HEK293 (cell line): Measurements from ENCODE around the gene INPP5B.
A peak's percentile ranks its signal among the peaks of the same experiment; 100 is the strongest.

ENCODE experiments used
- CTCF ChIA-PET: fragments of 350-600 bp; formaldehyde crosslinking; extraction: SDS; loops from one replicate; lab custom pipeline; 2021; ENCODE audit warnings: antibody characterized with exemption; lab: Yijun Ruan, JAX
- POLR2A ChIA-PET: fragments of 300-600 bp; formaldehyde crosslinking; extraction: SDS; loops from one replicate; lab custom pipeline; 2020; ENCODE audit warnings: antibody characterized with exemption, inconsistent platforms; lab: Yijun Ruan, JAX
- H3K27ac ChIP-seq: fragments of 200-500 bp; sonication (Bioruptor generic); 2 replicates; pipeline ENCODE4 v1.5.1; 2014; ENCODE audit warnings: low read depth, low read length, control low read depth, inconsistent platforms; ENCODE audit errors: extremely low read depth
- H3K36me3 ChIP-seq, 2 experiments: fragments of 200-500 bp in 1 of 2; sonication (Bioruptor generic) in 1 of 2; 1 replicate in 1 of 2; 2 replicates in 1 of 2; pipeline ENCODE4 v1.5.1; 2014 to 2017; ENCODE audit warnings: inconsistent platforms in 2 of 2, low read length in 2 of 2; ENCODE audit not compliant: control insufficient read depth in 2 of 2, insufficient read depth in 1 of 2
- H3K4me1 ChIP-seq: fragments of 200-500 bp; sonication (Bioruptor generic); 2 replicates; pipeline ENCODE4 v1.5.1; 2014; ENCODE audit warnings: mild to moderate bottlenecking, low read length, inconsistent platforms; ENCODE audit not compliant: control insufficient read depth, insufficient read depth
- H3K4me3 ChIP-seq: 2 replicates; pipeline ENCODE4 v1.5.1; 2011; ENCODE audit warnings: low read depth, mild to moderate bottlenecking, control low read depth, low read length, moderate library complexity
- H3K9me3 ChIP-seq: fragments of 200-500 bp; sonication (Bioruptor generic); 2 replicates; pipeline ENCODE4 v1.5.1; 2014; ENCODE audit warnings: low read depth, low read length, inconsistent platforms; ENCODE audit not compliant: control insufficient read depth, insufficient read depth
- GLI2 ChIP-seq: fragments of 450-650 bp; formaldehyde crosslinking; IDR thresholded peaks from 2 replicates; pipeline ENCODE4; 2017; ENCODE audit warnings: missing biosample characterization, missing genetic modification characterization, low read depth, borderline replicate concordance
- HOXD13 ChIP-seq: sonication (generic); formaldehyde crosslinking; IDR thresholded peaks from 2 replicates; pipeline ENCODE4 v1.8.0; 2022; ENCODE audit warnings: missing genetic modification reagents, borderline replicate concordance
- TRIM28 ChIP-seq: IDR thresholded peaks from 2 replicates; pipeline ENCODE4 v1.6.1; 2011; ENCODE audit warnings: low read length, control low read depth, borderline replicate concordance
- ZBTB21 ChIP-seq: fragments of 450-650 bp; formaldehyde crosslinking; IDR thresholded peaks from 2 replicates; pipeline ENCODE4 v1.5.1; 2017; ENCODE audit warnings: missing biosample characterization, missing genetic modification characterization
- ZEB2 ChIP-seq: fragments of 450-650 bp; formaldehyde crosslinking; IDR thresholded peaks from 2 replicates; pipeline ENCODE4 v1.5.1; 2016; ENCODE audit warnings: missing biosample characterization, missing genetic modification characterization
- ZIC2 ChIP-seq: fragments of 450-650 bp; formaldehyde crosslinking; IDR thresholded peaks from 2 replicates; pipeline ENCODE4 v1.5.1; 2016; ENCODE audit warnings: missing biosample characterization, missing genetic modification characterization
- ZNF114 ChIP-seq: fragments of 450-650 bp; formaldehyde crosslinking; IDR thresholded peaks from 2 replicates; pipeline ENCODE4 v1.5.0; 2017; ENCODE audit warnings: missing biosample characterization, missing genetic modification characterization
- ZNF24 ChIP-seq: fragments of 450-650 bp; formaldehyde crosslinking; IDR thresholded peaks from 2 replicates; pipeline ENCODE4 v1.5.1; 2016; ENCODE audit warnings: missing biosample characterization, missing genetic modification characterization
- ZNF335 ChIP-seq: fragments of 450-650 bp; formaldehyde crosslinking; conservative IDR thresholded peaks from 2 replicates; pipeline ENCODE4 v1.5.1; 2016; ENCODE audit warnings: missing biosample characterization, missing genetic modification characterization
- ZNF341 ChIP-seq: fragments of 450-650 bp; formaldehyde crosslinking; IDR thresholded peaks from 2 replicates; pipeline ENCODE4; 2016; ENCODE audit warnings: low read depth, missing biosample characterization, missing genetic modification characterization
- ZNF426 ChIP-seq: fragments of 450-650 bp; formaldehyde crosslinking; IDR thresholded peaks from 2 replicates; pipeline ENCODE4 v1.5.1; 2017; ENCODE audit warnings: missing biosample characterization, missing genetic modification characterization, mild to moderate bottlenecking, inconsistent platforms, moderate library complexity
- ZNF529 ChIP-seq: fragments of 450-650 bp; formaldehyde crosslinking; IDR thresholded peaks from 2 replicates; pipeline ENCODE4 v1.5.1; 2017; ENCODE audit warnings: missing genetic modification characterization, missing biosample characterization; ENCODE audit not compliant: insufficient replicate concordance
- ZNF600 ChIP-seq: fragments of 450-650 bp; formaldehyde crosslinking; IDR thresholded peaks from 2 replicates; pipeline ENCODE4 v1.5.1; 2016; ENCODE audit warnings: missing biosample characterization, missing genetic modification characterization
- ZNF623 ChIP-seq: fragments of 450-650 bp; formaldehyde crosslinking; IDR thresholded peaks from 2 replicates; pipeline ENCODE4 v1.5.1; 2016; ENCODE audit warnings: missing biosample characterization, missing genetic modification characterization
- ZNF792 ChIP-seq: fragments of 450-650 bp; formaldehyde crosslinking; IDR thresholded peaks from 2 replicates; pipeline ENCODE4 v1.5.1; 2016; ENCODE audit warnings: missing biosample characterization, missing genetic modification characterization
- TF ChIP-seq, protein P1 (sequence below): fragments of 450-650 bp; formaldehyde crosslinking; IDR thresholded peaks from 2 replicates; pipeline ENCODE4 v1.5.1; 2016; ENCODE audit warnings: missing biosample characterization, missing genetic modification characterization
- TF ChIP-seq, protein P2 (sequence below): fragments of 450-650 bp; formaldehyde crosslinking; IDR thresholded peaks from 2 replicates; pipeline ENCODE4 v1.5.1; 2016; ENCODE audit warnings: missing biosample characterization, missing genetic modification characterization
- TF ChIP-seq, protein P3 (sequence below): fragments of 450-650 bp; formaldehyde crosslinking; conservative IDR thresholded peaks from 2 replicates; pipeline ENCODE4 v1.5.1; 2016; ENCODE audit warnings: low read depth, missing biosample characterization, missing genetic modification characterization

Gene INPP5B

DNA sequence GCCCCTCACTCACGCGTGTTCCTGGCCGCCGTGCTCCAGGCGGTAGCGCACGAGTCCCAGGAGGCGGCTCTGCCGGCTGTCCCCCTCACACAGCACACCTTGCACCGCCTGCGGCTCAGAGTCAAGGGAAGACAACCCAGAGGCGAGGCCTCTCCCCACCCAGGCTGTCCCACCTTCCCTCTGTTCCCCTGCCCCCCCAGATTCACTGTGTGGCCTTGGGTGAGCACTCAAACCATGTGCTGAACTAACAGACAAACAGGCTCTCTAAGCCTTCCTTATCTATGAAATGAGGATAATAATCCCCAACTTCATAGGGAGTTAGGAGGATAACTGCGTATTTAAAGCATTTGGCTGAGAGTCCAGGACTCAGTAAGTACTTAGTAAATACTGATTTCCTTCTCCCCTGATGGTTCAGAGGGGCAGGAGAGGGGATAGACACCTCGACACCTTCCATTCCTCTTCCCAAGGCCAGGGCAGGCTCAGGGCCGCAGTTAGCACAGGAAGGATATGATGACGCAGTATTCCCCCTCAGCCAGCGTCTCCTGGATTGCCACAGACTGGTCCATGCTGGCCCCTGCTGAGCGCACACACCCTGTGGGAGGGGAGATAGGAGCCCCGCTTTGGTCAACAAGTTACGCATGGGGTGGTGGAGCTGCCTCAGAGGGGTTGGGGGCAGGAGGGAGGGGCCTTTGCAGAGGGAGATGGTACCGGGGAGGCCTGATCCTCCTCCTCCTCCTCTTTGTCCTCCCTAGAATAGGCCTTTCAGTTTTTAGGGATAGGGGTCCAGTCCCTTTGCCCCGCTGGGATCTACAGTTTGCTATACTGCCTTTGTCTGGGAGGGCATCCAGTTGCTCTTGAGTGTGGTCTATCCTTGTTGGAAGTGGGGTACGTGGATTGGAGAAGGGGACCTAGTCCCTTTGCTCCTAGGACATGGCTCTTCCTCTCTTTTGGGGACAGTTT lies 830 bp downstream of the INPP5B start (continued):
- TF ChIP-seq, protein P1, sequence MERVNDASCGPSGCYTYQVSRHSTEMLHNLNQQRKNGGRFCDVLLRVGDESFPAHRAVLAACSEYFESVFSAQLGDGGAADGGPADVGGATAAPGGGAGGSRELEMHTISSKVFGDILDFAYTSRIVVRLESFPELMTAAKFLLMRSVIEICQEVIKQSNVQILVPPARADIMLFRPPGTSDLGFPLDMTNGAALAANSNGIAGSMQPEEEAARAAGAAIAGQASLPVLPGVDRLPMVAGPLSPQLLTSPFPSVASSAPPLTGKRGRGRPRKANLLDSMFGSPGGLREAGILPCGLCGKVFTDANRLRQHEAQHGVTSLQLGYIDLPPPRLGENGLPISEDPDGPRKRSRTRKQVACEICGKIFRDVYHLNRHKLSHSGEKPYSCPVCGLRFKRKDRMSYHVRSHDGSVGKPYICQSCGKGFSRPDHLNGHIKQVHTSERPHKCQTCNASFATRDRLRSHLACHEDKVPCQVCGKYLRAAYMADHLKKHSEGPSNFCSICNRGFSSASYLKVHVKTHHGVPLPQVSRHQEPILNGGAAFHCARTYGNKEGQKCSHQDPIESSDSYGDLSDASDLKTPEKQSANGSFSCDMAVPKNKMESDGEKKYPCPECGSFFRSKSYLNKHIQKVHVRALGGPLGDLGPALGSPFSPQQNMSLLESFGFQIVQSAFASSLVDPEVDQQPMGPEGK, result peak; percentile 4; the same call in 1 of the 2 replicates
- TF ChIP-seq ZBTB21 (tag by site-specific recombination), result 0 out of 2 replicates have a peak, but pooled peaks have one; percentile 66
- TF ChIP-seq ZNF341, result peak; percentile 59
- TF ChIP-seq, protein P2, sequence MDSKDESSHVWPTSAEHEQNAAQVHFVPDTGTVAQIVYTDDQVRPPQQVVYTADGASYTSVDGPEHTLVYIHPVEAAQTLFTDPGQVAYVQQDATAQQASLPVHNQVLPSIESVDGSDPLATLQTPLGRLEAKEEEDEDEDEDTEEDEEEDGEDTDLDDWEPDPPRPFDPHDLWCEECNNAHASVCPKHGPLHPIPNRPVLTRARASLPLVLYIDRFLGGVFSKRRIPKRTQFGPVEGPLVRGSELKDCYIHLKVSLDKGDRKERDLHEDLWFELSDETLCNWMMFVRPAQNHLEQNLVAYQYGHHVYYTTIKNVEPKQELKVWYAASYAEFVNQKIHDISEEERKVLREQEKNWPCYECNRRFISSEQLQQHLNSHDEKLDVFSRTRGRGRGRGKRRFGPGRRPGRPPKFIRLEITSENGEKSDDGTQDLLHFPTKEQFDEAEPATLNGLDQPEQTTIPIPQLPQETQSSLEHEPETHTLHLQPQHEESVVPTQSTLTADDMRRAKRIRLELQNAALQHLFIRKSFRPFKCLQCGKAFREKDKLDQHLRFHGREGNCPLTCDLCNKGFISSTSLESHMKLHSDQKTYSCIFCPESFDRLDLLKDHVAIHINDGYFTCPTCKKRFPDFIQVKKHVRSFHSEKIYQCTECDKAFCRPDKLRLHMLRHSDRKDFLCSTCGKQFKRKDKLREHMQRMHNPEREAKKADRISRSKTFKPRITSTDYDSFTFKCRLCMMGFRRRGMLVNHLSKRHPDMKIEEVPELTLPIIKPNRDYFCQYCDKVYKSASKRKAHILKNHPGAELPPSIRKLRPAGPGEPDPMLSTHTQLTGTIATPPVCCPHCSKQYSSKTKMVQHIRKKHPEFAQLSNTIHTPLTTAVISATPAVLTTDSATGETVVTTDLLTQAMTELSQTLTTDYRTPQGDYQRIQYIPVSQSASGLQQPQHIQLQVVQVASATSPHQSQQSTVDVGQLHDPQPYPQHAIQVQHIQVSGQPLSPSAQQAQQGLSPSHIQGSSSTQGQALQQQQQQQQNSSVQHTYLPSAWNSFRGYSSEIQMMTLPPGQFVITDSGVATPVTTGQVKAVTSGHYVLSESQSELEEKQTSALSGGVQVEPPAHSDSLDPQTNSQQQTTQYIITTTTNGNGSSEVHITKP (tag by site-specific recombination), result no peak
- peak; percentile 81 for TF ChIP-seq ZIC2 (tag by site-specific recombination)
- peak; percentile 77 for TF ChIP-seq ZNF600 (tag by site-specific recombination)
- no peak for TF ChIP-seq ZNF623
- TF ChIP-seq ZNF24 (tag by site-specific recombination), result no peak
- TF ChIP-seq ZEB2 (tag by site-specific recombination), result peak; percentile 18; the same call in 1 of the 2 replicates
- TF ChIP-seq TRIM28, result no peak
- TF ChIP-seq ZNF114 (tag by site-specific recombination), result no peak
- TF ChIP-seq, all 188 proteins: peak for 19

DNA sequence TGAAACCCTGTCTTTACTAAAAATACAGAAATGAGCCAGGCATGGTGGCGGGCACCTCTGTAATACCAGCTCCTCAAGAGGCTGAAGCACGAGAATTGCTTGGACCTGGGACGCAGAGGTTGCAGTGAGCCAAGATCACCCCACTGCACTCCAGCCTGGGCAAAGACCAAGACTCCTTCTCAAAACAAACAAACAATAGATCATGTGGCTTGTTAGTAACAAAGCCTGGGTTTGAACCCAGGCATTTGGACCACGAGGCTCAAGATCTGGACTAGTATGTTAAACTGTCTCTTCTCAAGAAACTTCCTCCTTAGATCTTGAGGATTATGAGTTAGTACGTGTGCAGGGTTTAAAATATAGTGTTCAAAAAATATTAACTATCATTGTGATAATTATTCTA lies 1.6 kb downstream of the INPP5B start:
- H3K4me1 ChIP-seq, result no peaks in the 10 kb centered on the region
- peaks cover 0 to 19% of the 10 kb centered on the region in 2 experiments; a peak in 1 of 3 replicates for H3K36me3 ChIP-seq
- no peak overlapping the region for H3K27ac ChIP-seq
- no peak overlapping the region for H3K4me3 ChIP-seq
- ChIA-PET CTCF (interaction anchor here (0.5 to 1.4 kb wide), 2 partner anchors 85 to 1632 kb away, joined by 3 to 5 read pairs; no protein-coding TSS in a partner anchor), POLR2A (interaction anchor here (1.7 kb wide), 1 partner anchor 14 kb away, joined by 5 read pairs; no protein-coding TSS in a partner anchor)
- H3K9me3 ChIP-seq, result no peaks in the 10 kb centered on the region
- TF ChIP-seq ZNF792 (tag by site-specific recombination) (no peak), GLI2 (tag by site-specific recombination) (no peak), ZNF529 (tag by site-specific recombination) (no peak), ZNF426 (tag by site-specific recombination) (no peak), HOXD13 (CRISPR knock-in tag) (no peak)

DNA sequence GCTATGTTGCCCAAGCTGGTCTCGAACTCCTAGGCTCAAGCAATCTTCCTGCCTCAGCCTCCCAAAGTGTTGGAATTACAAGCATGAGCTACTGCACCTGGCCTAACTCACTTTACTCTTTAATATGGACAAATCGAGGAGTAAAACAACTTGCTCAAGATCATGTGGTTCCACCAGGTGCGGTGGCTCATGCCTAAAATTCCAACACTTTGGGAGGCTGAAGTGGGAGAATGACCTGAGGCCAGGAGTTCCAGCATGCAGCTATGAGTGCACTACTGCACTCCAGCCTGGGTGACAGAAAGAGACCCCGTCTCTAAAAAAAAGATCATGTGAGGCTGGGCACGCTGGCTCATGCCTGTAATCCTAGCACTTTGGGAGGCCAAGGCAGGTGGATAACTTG lies 2.0 kb downstream of the INPP5B start:
- ChIA-PET POLR2A (interaction anchor here (1.7 kb wide), 1 partner anchor 13 kb away, joined by 5 read pairs; no protein-coding TSS in a partner anchor), CTCF (interaction anchor here (0.5 to 1.4 kb wide), 3 partner anchors 85 to 1633 kb away, joined by 3 to 5 read pairs (median 4); no protein-coding TSS in a partner anchor)
- Histone ChIP-seq H3K4me1 (no peaks in the 10 kb centered on the region), H3K36me3 (peaks cover 0 to 24% of the 10 kb centered on the region in 2 experiments; a peak in 1 of 3 replicates), H3K27ac (no peak overlapping the region), H3K4me3 (no peak overlapping the region), H3K9me3 (no peaks in the 10 kb centered on the region)
- TF ChIP-seq ZNF335, result peak; percentile 60
- TF ChIP-seq, protein P3, sequence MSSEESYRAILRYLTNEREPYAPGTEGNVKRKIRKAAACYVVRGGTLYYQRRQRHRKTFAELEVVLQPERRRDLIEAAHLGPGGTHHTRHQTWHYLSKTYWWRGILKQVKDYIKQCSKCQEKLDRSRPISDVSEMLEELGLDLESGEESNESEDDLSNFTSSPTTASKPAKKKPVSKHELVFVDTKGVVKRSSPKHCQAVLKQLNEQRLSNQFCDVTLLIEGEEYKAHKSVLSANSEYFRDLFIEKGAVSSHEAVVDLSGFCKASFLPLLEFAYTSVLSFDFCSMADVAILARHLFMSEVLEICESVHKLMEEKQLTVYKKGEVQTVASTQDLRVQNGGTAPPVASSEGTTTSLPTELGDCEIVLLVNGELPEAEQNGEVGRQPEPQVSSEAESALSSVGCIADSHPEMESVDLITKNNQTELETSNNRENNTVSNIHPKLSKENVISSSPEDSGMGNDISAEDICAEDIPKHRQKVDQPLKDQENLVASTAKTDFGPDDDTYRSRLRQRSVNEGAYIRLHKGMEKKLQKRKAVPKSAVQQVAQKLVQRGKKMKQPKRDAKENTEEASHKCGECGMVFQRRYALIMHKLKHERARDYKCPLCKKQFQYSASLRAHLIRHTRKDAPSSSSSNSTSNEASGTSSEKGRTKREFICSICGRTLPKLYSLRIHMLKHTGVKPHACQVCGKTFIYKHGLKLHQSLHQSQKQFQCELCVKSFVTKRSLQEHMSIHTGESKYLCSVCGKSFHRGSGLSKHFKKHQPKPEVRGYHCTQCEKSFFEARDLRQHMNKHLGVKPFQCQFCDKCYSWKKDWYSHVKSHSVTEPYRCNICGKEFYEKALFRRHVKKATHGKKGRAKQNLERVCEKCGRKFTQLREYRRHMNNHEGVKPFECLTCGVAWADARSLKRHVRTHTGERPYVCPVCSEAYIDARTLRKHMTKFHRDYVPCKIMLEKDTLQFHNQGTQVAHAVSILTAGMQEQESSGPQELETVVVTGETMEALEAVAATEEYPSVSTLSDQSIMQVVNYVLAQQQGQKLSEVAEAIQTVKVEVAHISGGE (tag by site-specific recombination), result no peak
